GM10266 (cell line): ENCODE data around the gene WDR72.

Experiments used
- DNase-seq: peaks from one replicate; pipeline ENCODE4 v3.0.0; 2012; ENCODE audit errors: extremely low spot score
- TF ChIP-seq, protein P1 (sequence below): IDR thresholded peaks from 2 replicates; pipeline ENCODE4 v1.5.1; 2012; ENCODE audit warnings: mild to moderate bottlenecking, low read depth; ENCODE audit not compliant: control insufficient read depth, insufficient read depth; ENCODE audit errors: missing control alignments

Gene WDR72

DNA sequence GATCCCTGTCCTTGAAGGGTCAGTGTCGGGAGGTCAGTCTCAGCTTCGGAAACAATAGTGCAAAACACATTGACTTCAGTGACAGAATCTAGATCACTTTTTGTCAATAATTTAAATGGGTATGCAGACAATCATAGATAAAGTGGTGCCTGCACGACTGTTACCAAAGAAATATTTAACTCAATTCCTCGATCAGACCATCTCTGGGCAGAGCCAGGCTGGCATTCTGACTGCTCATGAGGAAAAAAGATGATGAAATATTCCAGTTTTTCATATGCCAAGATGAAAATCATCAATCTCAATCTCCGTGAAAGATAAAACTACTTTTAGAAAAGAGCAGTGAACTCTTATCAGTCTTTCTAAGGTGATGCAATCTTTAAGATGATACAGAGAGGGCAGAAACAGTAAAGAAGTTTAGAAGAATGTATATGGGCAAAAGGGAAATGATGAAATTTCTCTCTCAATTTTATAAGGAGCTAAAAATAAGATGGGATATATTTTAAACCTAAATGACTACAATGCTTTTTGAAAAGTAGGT, 169.9 kb downstream of the WDR72 start:
- DNase-seq: no peak
- TF ChIP-seq, protein P1, sequence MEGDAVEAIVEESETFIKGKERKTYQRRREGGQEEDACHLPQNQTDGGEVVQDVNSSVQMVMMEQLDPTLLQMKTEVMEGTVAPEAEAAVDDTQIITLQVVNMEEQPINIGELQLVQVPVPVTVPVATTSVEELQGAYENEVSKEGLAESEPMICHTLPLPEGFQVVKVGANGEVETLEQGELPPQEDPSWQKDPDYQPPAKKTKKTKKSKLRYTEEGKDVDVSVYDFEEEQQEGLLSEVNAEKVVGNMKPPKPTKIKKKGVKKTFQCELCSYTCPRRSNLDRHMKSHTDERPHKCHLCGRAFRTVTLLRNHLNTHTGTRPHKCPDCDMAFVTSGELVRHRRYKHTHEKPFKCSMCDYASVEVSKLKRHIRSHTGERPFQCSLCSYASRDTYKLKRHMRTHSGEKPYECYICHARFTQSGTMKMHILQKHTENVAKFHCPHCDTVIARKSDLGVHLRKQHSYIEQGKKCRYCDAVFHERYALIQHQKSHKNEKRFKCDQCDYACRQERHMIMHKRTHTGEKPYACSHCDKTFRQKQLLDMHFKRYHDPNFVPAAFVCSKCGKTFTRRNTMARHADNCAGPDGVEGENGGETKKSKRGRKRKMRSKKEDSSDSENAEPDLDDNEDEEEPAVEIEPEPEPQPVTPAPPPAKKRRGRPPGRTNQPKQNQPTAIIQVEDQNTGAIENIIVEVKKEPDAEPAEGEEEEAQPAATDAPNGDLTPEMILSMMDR: no peak

DNA sequence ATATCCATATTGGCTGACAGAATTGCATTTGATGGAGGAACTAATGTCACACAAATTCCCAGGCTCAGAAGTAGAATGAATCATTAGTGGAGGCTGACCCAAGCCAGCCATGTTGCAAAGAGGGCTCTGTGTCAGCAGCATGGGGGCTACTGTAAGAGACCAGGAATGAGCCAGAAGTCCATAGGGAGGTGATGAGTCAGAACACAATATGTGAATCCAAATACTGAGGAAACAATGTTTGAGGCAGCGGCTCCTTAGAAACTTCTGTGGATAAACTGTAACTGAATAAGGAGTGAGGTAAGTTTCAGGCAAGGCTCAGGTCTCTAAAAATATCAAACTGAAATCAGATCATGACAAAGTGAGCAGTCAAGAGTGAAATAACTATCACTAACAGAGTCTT, 170.7 kb downstream of the WDR72 start:
- TF ChIP-seq, protein P1: no peak
- DNase-seq: no peak

DNA sequence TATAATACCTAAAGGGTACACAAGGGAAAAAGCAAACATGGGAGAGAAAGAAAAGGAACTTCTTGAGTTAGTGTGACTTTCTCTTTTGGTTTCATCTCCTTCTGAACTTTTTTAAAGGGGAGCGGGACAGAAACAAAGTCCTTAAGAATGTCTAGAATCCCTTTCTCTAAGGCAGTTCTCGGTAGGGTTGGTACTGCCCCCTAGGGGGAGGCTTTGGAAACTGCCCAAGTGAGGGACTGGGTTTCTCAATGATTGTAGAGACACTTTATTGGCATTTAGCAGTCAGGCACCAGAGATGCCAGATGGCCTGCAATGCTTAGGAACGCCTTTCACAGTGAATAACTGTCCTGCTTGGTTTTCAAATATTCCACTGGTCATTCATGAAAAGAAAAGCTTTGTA, 172.7 kb downstream of the WDR72 start:
- TF ChIP-seq, protein P1: peak; percentile 46
- peak; percentile 6 for DNase-seq

DNA sequence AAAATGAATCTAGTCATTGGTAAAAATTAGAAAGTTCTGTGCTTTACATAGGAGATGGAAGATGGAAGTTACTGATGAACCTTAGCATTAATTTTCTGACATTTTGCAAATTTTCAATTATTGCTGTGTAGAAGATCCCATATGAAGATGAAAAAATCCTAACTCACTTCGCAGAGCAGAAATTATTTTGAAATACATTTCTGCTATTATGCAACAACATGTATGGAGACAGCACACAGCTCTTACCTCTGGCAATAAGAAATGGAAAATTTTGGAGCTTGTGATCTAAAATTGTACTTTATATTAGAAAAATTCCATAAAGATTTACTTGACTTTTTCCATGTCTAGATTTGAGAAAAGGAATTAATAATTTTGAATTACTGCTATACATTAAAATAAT, 177.9 kb downstream of the WDR72 start:
- DNase-seq: no peak
- TF ChIP-seq, protein P1: no peak

DNA sequence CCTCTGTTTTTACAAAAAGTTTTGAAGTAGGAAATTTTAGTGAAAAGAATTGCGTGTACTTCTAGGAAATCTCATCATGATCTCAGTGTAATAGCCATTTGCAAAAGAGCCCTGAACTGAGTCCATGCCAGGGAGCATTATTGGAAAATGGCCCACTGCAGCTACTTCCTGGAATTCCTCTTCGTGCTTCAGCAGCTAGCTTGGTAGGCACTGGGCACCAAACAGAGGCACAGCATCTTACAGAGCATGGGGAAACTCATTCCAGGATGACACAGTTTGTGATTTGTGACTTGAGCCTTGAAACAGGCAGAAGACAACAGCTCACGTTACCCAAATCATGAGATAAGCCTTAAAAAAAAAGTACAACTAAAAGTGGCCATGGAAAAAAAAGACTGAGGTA, 179.1 kb downstream of the WDR72 start:
- TF ChIP-seq, protein P1: no peak
- DNase-seq: no peak

DNA sequence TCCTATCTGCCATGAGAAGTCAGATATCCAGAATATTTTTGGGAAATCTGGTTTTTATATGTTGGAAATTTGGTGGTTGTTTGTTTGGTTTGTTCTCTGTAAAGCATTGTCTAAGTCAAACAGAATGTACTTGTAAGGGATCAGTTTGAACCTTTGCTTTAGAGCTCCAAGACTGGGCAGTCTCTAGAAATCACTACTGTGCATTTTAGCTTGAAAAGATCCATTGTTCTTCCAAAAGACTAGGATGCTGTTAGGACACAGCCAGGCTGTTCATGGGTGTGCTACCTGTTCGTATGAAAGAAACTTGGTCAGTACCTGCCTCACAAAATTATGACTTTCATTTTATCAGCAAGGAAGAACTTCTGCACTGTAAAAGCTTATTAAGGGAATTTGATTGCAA, 182.6 kb downstream of the WDR72 start:
- TF ChIP-seq, protein P1: no peak

DNA sequence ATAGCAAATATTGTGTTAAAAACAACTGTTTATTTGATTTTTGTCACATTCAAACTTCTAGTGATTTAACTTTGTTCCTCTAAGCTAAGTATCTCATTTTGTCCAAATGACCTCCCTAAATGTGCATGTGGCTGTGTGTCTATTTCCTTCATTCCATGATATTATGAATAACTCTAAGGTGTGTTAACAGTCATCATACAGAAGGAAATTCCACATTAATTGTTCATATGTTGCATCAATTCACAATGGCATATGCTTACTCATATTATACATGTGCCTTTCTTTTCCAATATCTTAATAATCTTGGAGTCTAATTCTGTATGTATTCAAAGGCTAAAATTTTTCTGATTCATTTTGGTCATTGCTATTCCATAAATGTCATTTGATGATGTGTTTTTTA, 186.4 kb downstream of the WDR72 start:
- DNase-seq: no peak
- TF ChIP-seq, protein P1: no peak

More for the DNA sequence above, 182.6 kb downstream of the WDR72 start:
- no peak for DNase-seq
